HG03097 (cell line): ENCODE data around the gene GIPR.
A peak's percentile ranks its signal among the peaks of the same experiment; 100 is the strongest.
"Not testable (repeated sequence)": the region's sequence is repeated elsewhere in the genome, so short reads cannot be mapped to it uniquely, and the experiment has no call there.

Experiments
- ATAC-seq: cut with Tn5 transposase; IDR thresholded peaks from one replicate; pipeline ENCODE4 v1.9.1; 2021; ENCODE audit not compliant: unreplicated experiment, low FRiP score

GIPR gene

GRCh38 chr19:45645631-45646344 lies 22.2 kb upstream of the GIPR start:
- no peak for ATAC-seq

- no peak for ATAC-seq
Measured at GRCh38 chr19:45646345-45646698, 21.7 kb upstream of the GIPR start.

- ATAC-seq = no peak
Measured at GRCh38 chr19:45650722-45651121, 17.3 kb upstream of the GIPR start.

- ATAC-seq = no peak
Measured at GRCh38 chr19:45653634-45654033, 14.4 kb upstream of the GIPR start.

- no peak for ATAC-seq
Measured at GRCh38 chr19:45655073-45655472, 12.9 kb upstream of the GIPR start.

- ATAC-seq = no peak
Measured at GRCh38 chr19:45657520-45658167, 10.4 kb upstream of the GIPR start.

GRCh38 chr19:45659096-45659729 lies 8.8 kb upstream of the GIPR start:
- ATAC-seq = no peak

GRCh38 chr19:45660636-45661035 lies 7.4 kb upstream of the GIPR start:
- no peak for ATAC-seq

GRCh38 chr19:45663800-45664199 lies 4.2 kb upstream of the GIPR start:
- no peak for ATAC-seq

GRCh38 chr19:45664575-45664974 lies 3.4 kb upstream of the GIPR start:
- ATAC-seq = no peak

GRCh38 chr19:45668342-45668871 lies 386 bp downstream of the GIPR start:
- no peak for ATAC-seq

GRCh38 chr19:45670670-45671453 lies 2.8 kb downstream of the GIPR start:
- ATAC-seq = peak; percentile 38

- ATAC-seq = no peak
Measured at GRCh38 chr19:45674946-45675345, 6.9 kb downstream of the GIPR start.

GRCh38 chr19:45676851-45677263 lies 8.8 kb downstream of the GIPR start:
- ATAC-seq = no peak

- no peak for ATAC-seq
Measured at GRCh38 chr19:45677351-45678230, 9.6 kb downstream of the GIPR start.

- ATAC-seq = no peak
Measured at GRCh38 chr19:45681391-45682015, 13.5 kb downstream of the GIPR start.

- ATAC-seq = no peak
Measured at GRCh38 chr19:45682117-45682516, 14.1 kb downstream of the GIPR start.

GRCh38 chr19:45682908-45683307 lies 14.9 kb downstream of the GIPR start:
- ATAC-seq = no peak

GRCh38 chr19:45685045-45685444 lies 17.0 kb downstream of the GIPR start:
- not testable (repeated sequence) for ATAC-seq
